Erythroblast (primary cell): ENCODE results near the gene MSH5.

Experiments used
- GATA1 ChIP-seq: IDR thresholded peaks from 2 replicates; pipeline ENCODE4 v1.6.1; 2011; ENCODE audit warnings: low read depth, mild to moderate bottlenecking, control low read depth, low read length, moderate library complexity
- POLR2A ChIP-seq: IDR thresholded peaks from 2 replicates; pipeline ENCODE4 v1.6.1; 2011; ENCODE audit warnings: mild to moderate bottlenecking, low read length

DNA sequence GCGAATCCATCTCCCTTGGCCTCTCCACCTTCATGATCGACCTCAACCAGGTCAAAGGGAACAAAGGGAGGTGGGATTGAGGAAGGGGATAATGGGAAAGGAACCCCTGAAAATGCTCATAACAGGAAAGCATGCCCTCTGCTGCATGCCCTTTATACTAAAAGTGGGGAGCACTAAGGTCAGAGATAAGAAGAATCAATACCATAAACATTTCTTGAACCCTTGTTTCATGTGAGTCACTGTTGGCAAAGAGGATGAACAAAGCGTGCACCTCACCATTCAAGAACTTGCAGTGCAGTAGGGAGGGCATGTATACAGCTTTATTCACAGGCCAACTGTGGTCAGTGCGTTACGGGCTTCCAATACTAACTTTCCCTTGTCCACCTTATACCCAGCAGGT lies 21.0 kb downstream of the MSH5 start:
- TF ChIP-seq POLR2A: no peak
- no peak for TF ChIP-seq GATA1
